Mesenteric fat pad (tissue), 1 donor: ENCODE data around the gene GPLD1. TPM values are rescaled to one million over a fixed set of nuclear protein-coding genes. Genes with fewer than 3 reads are reported as not detected.

Experiments used
- DNase-seq: peaks from one replicate; pipeline ENCODE4 v3.0.0-alpha.2; 2020; ENCODE audit warnings: low spot score
- total RNA-seq: library from RNA; stranded (reverse); fragmentation: NEBNext Ultra II Directional; extraction: Animal tissue kit (Norgen Biotek cat#: 25700); gene quantifications from one replicate; pipeline ENCODE4 v1.2.1, GENCODE V29; 2021
- donor health status: DM: yes; HTN: yes; CAD: no.

Gene GPLD1
- total RNA-seq, 1 donor from 2014 or later = 11.0 TPM

- no peak for DNase-seq
Observed at GRCh38 chr6:24458941-24459340, 30.4 kb downstream of the GPLD1 start.

DNA sequence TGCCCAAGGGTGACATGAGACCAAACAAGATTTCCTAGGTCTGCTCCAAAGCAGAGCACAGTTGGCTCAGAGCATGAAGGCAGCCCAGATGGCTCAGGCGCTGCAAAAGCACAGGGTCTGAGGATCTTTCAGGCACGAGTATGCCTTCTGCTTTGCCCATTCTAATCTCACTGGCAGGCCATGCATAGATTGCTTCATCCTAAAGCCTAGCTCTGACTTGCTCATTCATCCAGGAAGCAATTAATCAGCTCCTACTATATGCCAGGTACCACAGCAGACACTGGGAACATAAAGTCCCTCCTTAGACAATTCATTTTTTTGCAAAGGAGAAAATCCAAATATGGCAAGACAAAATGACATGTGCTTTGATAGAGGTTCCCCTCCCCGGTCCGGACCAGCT lies 31.2 kb downstream of the GPLD1 start:
- no peak for DNase-seq

DNA sequence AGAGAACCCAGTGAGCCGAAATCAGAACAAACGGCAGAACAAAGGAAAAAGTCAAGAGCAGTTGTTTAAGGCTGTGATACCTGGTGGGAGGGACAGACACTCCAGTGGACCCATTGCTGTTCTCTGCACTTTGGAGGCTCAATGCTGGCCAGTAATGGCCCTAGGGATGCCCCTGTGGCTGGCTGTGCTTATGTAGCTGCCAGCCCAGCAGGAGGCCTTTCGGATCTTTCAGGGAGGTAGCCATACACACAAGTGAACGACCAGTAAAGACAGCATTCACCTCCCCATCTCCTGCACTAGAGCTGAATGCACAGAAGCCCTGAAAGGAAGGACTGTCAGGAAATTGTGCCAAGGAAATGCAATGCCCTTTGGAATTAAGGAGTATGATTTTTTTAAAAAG lies 34.3 kb downstream of the GPLD1 start:
- no peak for DNase-seq

DNA sequence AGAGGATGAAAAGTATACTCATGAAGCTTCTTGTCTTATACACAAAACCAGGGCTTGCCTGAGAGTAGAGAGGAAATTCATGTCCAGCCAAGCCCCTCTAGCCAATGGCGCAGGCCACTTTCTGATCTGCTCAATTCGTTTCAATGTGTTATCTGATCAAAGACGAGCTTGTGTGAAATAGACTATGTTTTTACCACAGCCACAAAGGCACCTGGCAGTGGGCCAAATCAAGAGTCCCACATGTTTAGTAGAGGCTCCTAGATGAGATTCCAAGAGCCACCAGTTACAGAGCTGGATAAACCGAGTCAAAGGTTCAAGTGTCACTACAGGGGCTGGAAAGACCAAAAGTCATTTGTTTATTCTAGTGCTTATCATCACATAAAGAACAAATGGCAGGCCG lies 34.9 kb downstream of the GPLD1 start:
- DNase-seq = no peak

GRCh38 chr6:24453921-24454320 lies 35.5 kb downstream of the GPLD1 start:
- no peak for DNase-seq

DNA sequence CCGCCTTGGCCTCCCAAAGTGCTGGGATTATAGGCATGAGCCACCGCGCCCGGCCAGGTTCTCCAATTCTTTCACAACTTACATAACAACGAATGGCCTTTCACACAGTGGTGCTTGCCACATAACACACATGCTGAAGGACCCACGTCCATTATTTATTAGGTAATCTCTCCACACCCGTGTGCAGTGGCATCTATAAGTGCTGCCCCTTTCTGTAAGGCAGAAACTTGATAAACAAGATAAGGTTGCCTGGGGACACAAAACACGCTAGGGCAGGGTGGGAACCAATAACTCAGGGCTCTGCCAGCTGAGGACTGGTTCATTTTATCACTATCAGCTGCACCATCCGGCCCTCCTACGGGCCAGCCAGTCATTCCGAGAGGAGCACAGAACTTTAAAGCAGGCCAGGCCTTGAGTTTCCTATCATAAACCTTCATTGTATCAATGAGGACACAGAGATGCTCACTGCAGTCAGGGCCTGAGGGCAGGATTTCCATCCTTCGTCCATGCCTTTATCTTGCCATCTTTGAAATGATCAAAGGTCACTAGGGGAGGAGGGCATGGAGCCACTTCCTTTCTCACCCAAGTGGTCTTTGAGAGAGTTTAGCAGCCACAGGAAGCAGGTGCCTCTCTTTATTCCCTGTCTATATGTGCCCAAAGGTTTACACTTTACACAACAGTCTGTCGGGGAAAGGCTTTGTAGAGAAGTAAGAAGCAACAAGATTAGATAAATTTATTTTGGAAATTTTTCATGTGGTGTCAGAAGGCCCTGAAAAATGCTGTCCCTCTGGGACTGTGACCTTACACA lies 37.6 kb downstream of the GPLD1 start:
- no peak for DNase-seq

- no peak for DNase-seq
Observed at GRCh38 chr6:24448828-24449525, 40.4 kb downstream of the GPLD1 start.

- no peak for DNase-seq
Observed at GRCh38 chr6:24448396-24448795, 41.0 kb downstream of the GPLD1 start.

DNA sequence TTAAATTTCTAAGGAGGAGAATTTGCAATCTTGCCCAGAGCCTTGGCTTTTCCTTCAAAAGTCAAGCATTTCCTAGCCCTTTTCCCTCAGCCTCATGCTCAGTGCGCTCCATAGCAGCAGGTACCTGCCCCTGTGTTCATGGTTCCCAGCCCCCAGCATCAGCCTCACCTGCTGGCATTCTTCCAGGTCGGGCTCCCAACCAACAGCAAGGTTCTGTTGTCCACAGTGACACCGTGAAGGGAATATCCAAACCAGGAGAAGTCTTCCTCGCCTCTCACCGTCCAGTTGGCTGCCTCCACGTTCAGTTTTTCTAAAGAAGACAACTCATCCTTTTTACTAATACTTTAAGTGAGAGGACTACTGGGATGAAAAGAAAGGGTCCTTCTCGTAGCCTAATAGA lies 42.7 kb downstream of the GPLD1 start:
- no peak for DNase-seq

- DNase-seq = no peak
Observed at GRCh38 chr6:24445704-24446103, 43.7 kb downstream of the GPLD1 start.

- no peak for DNase-seq
Observed at GRCh38 chr6:24444588-24444987, 44.8 kb downstream of the GPLD1 start.

DNA sequence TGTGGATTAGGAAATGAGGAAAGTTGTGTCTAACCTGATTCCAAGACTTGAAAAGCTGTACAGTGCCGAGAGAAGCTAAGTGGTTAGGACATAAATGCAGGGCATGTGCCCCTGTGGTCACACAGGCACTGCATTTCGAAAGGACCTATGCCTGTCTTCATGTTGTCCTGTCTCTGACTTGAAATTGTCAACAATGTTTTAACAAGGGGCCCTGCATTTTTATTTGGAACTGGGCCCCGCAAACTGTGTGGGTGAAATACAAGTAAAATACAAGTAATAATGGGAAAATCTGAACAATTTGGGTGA lies 47.8 kb downstream of the GPLD1 start:
- DNase-seq = no peak

DNA sequence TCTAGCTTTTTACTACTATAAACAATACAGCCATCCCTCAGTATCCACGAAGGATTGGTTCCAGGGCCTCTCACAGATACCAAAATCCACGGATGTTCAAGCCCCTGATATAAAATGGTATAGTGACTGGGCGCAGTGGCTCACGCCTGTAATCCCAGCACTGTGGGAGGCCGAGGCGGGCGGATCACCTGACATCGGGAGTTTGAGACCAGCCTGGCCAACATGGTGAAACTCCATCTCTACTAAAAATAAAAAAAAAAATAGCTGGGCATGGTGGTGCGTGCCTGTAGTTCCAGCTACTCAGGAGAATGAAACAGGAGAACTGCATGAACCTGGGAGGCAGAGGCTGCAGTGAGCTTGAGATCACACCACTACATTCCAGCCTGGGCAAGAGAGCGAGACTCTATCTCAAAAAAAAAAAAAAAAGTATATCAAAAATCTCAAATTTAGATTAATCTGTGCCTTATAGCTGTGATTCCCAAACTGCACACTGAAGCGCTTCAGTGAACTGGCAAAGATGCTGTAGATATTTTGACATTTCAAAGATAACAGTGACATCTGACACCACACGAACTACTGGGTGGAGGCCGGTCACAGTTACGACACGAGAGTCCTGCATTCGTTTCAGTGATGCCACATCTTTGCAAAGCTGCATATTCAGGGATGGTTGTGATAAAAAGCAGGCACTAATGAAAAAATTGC lies 48.3 kb downstream of the GPLD1 start:
- no peak for DNase-seq

- DNase-seq = no peak
Observed at GRCh38 chr6:24439858-24440539, 49.4 kb downstream of the GPLD1 start.

- DNase-seq = no peak
Observed at GRCh38 chr6:24436979-24437378, 52.4 kb downstream of the GPLD1 start.

- no peak for DNase-seq
Observed at GRCh38 chr6:24432611-24433010, 56.8 kb downstream of the GPLD1 start.

GRCh38 chr6:24431045-24431451 lies 58.3 kb downstream of the GPLD1 start:
- no peak for DNase-seq

- no peak for DNase-seq
Observed at GRCh38 chr6:24430086-24430485, 59.3 kb downstream of the GPLD1 start.

- no peak for DNase-seq
Observed at GRCh38 chr6:24429146-24429545, 60.2 kb downstream of the GPLD1 start.

- DNase-seq = no peak
Observed at GRCh38 chr6:24428615-24429014, 60.8 kb downstream of the GPLD1 start.

DNA sequence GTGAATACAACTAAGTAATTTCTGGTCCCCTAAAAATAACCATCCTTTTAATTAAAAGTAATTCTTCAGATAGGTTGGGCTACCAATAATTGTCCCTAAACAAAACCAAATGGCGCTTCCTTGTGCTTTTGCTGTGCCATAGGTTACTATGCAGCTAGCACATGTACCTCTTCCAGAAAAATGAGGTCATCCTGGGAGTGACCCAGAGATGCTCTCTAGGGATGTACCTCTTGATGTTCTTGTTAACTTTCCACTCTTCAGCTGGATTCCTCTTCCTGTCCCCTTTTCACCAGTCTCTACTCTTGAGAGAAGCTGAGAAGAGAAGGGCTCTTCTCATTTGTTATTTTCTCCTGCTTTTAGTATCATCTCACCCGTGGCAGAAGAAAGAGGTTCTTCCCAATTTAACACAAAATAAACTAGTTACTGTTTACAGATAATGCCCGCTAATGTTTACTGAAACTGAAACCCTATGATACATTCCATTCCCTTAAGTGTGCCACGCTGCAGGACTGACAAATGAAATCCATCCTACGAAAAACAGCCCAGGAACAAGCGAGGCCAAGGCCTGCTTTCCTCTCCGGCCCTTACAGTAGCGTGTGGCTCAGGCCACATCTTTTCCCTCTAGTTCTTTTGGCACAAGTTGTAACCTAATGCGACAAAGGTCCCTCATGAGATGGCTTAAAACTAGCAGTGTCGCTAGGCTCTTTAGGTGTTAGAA lies 62.5 kb downstream of the GPLD1 start:
- no peak for DNase-seq
